HG02870 (cell line): Measurements from ENCODE around the gene CBS.
"Not testable (repeated sequence)": the region's sequence is repeated elsewhere in the genome, so short reads cannot be mapped to it uniquely, and the experiment has no call there.

Source experiments
- ATAC-seq: cut with Tn5 transposase; IDR thresholded peaks from one replicate; pipeline ENCODE4 v1.9.1; 2021; ENCODE audit warnings: mild to moderate bottlenecking, moderate library complexity; ENCODE audit not compliant: unreplicated experiment

CBS gene

DNA sequence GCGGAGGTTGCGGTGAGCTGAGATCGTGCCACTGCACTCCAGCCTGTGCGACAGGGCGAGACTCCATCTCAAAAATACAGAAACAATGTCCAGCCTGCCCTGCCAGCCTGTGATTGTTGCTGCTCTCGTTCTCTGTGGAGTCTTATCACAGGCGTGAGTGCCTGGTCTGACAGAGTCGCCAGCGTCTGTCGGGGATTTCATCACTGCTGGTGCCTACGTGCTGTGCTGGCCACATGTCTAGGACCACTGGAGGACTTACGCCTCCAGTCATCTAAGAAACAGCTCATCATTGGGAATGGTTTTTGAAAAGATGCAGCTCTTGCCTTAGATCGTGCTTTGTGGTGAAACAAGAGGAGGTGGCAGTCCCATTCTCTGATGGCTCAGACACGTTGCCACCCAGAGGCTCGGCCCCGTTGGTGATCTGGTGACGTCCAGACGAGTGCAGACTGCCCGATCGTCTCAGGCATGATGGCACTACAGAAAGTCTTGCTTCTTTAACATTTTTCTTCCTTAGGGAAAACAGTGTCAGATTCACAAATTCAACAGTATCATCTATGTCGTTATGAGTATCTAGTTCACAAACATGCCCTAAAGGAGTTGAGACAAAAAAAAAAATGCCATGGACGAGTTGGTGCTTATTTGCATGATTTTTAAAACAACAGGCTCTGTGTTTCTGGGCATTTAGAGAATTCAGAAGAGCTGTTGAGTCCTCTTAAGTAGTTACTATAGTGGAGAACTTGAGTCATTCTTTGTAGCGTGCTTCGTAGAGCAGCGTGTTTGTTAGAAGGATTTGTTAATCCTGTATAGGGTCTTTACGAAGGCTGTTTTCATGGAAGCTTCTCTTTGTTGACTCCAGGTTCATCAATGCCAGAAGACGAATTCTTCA lies 47.5 kb downstream of the CBS start:
- ATAC-seq: no peak

DNA sequence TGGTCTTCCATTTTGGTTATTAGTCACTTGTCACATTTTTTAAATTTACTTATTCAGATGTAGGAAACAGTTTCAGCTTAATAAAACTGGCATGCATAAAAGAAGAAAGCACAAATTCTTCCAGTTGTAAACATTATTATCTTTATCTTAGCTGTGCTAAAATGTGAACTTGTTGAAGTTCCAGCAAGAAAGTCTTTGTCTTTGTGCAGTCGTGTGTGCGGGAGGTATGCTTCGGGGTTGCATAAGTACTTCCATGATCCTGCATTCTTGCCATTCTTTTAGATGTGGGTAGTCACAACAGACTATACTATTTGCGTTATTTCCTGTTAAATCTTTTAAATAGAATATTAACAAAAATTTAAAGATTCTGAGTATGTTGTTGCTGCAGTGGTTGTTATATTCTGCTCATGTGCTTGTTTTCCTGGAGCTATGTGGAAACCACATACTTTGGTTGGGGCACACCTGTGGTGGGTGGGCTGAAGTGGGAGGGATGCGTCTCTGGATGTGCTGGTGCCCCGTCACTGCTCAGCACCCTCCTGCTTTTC lies 49.9 kb downstream of the CBS start:
- ATAC-seq: no peak

DNA sequence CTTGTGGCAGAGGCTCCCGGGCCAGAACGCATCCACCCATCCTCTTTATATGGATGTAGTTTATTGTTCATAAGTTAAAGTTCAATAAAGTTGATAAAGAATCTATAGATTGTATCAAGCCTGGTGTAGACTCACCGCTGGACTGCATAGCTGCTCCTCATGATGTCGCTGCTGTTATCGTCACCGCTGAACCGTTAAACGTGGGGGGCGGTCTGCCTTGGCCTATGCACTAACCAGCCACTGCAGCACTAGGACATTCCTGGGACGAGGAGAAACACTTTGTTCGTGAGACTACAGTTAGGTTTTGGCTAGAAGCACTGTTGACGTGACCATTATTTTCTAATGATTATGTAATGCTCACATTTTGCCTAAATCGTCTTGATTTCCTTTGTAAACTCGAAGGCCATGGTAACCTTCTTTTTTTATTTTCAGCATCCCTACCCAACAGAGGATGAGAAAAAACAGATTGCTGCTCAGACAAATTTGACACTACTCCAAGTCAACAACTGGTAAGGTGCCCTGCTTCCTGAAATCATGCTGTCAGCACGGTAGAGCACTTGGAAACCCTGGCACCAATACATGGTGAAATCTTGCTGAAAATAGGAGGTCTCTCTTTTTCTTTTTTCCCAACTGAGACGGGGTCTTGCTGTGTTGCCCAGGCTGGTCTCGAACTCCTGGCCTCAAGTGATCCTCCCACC lies 51.0 kb downstream of the CBS start:
- no peak for ATAC-seq

DNA sequence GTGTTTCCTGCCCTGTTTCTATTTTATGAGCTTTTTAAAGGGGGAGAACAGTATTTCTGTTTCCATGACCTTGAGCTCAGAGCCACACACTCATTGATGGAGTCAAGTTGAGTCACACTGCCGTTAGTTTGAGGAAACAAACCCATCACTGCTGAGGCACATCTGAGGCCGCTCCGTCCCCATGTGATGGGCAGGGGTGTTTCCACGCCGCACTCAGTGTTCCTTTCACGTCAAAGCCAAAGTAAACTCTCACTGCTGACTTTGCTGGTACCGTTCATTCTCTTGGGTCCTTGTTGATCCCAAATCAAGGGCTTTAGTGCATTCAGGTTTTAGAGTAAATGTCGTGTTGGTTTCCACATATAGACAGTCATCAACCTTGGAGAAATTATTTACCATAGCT lies 52.5 kb downstream of the CBS start:
- ATAC-seq: no peak

DNA sequence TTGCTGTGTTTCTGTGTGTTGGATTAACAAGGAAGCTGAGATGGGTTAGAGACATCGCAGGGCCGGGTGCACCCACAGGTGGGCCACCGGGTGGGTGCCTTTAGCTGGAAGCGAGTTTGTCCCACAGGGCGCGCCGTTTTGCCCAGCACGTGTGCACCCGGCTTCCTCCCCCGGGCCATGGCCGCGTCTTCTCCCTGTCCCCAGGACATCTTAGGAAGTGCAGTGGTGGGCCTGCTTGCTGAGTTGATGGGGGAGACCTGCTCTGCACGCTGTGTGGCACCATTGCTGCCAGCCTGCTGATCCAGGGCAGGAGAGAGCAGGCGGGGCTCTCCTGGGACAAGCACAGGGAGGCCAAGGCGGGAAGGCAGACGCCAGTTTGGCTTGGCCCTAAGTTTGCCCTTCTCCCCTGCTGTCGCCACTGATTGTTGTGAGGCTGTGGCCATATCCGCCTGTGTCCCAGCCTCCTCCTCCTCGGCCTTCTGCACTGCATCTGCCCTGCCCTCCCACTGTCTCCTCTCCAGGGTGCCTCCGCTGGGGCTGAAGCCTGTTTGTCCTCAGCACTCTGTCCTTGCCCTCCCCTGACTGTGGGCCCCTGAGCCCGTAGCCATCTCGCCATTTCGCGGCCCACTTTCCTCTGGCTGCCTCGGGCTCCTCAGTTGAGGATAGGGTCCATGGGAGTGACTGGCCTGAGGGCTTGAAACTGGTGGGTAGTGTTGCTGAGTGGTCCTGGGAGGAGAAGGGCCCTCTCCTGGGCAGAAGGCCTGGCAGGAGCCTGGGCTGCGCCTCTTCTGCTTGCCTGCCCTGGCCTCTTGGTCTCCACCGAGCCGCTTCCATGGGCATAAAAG lies 53.7 kb downstream of the CBS start:
- ATAC-seq: no peak

DNA sequence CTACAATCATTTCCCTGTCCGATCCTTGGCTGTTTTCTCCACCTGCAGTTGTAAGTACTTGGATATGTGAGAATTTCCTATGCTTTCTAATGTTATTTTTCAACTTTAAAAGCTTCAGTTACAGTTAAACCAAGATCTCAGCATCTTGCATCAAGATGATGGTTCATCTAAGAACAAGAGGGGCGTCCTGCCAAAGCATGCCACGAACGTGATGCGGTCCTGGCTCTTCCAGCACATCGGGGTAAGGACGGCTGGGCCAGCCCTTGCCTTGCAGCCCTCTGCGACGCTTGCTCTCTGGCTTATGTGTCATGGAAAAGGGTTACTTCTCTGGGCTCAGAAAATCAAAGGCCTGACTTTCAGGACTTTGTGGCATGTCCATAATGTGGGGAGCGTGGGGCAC lies 54.4 kb downstream of the CBS start:
- ATAC-seq: no peak

DNA sequence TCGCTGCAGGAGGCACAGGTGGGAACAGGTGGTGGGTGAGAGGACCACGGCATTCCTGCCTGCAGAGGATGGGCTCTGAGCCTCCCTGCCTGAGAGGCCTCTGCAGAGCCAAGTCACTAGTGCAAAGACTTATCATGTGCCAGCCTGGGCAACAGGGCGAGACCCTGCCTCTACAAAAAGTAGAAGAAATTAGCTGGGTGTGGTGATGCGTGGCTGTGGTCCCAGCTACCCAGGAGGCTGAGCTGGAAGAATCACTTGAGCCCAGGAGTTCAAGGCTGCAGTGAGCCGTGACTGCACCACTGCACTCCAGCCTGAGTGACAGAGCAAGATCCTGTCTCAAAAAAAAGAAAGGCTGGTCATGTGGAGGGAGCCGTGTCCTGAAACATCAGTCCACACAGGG lies 54.9 kb downstream of the CBS start:
- ATAC-seq: no peak

DNA sequence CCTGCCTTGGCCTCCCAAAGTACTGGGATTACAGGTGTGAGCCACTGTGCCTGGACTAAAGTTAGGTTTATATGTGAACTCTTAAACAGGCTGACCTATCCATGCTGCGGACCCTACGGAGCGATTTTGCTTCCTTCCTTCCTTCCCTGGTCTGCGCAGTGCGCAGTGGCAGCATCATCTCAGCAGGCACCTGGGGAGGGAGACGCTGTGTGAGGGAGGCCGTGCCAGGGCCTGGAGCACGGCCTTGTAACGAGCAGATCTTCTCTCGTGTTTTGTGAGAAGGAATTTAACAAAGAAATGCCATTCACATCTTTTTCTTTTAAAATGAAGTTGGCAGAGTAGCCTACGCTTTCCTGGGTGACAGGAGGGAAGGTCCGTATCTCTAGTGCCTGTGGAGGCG lies 55.5 kb downstream of the CBS start:
- ATAC-seq: no peak

DNA sequence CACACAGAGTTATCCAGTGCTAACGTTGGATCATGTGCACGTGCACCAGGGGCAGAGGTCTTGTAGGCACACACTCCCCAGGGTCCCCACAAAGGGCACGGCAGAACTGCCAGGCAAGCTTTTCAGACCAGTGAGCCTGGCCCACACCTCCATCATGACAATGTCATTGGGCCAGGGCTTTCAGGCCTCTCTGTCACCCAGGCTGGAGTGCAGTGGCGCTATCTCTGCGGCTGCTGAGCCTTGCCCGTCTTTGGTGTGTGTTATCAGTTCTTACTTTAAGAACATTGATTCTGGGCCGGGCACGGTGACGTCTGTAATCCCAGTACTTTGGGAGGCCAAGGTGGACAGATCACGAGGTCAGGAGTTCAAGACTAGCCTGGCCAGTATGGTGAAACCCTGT lies 57.1 kb downstream of the CBS start:
- ATAC-seq: no peak

DNA sequence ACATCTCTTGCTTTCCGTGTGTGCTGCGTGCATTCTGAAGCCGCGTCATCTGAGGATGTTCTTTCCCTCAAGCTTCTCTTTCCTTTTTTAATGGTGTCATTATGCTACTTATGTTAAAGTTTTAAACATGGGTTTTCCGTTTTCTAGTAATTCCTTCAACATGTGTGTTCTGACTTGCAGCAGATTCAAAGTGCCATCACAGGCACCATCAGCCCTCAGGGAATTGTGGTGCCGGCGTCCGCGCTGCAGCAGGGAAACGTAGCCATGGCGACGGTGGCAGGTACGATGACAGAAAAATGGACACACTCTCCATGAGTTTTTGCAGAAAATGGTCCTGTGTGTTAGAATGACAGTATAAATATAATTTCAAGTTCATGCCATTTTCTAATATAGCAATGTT lies 58.9 kb downstream of the CBS start:
- no peak for ATAC-seq

DNA sequence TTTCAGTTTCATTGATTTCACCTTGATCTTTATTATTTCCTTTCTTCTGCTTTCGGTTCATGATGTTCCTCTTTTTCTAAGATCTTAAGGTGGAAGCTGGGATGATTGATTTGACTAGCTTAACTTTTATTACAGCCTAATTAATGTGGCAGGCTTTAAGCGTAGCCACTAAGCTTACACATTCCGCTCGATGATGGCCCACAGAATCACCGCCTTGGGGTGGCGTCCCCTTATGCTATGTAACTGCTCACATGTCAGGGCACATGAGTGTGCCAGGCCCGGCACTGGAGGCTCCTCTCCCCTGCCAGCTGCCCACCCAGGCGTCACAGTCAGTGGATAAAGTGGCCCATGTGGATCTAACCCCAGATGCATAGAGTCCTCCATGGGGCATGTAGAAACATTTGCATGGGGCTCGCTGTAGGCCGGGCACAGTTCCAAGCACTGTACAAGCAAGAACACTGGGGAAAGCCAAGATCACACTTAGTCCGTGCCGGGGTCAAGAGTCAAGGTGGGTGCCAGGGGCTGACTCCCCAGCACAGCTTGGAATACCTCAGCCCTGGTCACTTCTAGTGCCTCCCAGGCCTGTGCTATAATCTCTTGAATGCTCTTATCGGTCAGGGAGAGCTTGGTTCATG lies 59.6 kb downstream of the CBS start:
- no peak for ATAC-seq

DNA sequence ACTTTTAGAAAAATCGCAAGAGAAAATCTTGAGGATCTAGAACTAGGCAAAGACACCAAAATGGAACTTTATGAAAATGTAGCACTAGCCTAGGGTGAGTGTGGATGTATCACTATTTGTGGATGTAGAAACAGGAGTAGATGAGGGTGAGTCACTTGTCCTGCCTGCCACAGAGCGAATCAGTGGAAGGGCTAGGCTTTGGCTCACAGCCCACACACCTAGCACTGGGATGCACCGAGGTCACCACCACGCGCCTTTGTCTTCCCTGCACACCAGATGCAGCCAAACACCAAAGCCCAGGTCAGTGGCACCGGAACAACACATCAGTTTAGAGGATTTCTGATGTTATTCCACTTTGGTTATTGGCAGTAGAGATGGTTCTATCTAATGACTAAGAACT lies 63.0 kb downstream of the CBS start:
- ATAC-seq: no peak

DNA sequence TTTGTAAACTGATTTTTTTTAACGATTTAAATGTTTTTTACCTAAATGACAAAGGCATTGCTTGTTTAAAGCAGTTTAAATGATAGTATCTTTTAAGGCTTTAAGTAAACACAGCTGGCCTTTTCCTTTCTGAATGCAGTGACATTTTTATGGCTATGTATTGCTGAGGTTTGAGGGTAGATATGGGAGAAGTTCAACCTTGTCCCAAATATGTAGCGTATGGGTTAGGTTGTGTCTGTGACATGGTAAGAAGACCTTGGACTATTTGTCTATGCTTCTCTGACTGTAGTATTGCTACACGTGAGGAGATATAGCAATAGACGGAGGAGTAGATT lies 68.8 kb downstream of the CBS start:
- ATAC-seq: no peak

DNA sequence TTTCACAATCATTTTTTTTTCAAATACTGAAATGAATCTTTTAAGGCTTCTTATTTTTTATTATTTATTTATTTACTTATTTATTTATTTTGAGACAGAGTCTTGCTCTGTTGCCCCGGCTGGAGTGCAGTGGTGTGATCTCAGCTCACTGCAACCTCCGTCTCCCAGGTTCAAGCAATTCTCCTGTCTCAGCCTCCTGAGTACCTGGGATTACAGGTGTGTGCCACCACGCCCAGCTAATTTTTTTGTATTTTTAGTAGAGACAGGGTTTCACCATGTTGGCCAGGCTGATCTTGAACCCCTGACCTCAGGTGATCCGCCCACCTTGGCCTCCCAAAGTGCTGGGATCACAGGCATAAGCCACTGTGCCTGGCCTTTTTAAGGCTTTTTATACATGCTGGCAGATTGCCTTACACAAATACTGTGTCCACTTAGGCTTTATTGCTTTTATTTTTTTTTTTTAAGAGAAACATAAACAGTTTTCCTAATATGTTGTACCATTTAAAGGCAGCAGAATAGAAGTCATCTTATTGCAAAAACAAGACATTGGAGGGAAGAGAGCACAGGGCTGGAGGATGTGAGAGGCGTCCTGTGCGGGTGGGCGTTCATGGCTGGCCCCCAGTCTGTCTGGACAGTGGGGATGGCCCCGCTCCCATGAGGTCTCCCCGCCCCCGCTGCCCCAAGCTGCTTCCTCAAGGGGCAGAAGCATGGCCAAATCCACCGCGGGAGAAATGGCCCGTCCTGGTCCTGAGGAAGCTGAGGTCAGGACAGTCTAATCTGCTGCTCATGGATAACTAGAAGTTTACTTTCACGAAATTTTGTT lies 69.4 kb downstream of the CBS start:
- ATAC-seq: not testable (repeated sequence)

DNA sequence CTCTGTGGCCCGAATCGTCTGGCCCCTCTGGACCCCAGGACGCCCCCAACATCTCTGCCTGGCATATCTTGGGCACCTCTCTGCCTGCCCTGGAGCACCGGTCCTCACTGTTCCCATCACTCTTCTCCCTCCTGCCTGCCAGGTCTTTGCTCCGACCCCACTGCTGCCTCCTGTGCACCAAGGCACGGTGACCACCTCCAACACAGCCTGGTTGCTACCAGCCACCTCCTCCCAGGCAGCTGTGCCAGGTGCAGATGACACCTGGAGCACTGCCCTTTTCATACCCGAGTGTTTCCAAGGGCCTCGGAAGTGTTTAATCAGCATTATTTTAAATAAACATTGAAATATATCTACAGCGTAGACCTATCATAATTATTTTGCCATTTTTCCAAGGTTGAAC lies 70.0 kb downstream of the CBS start:
- no peak for ATAC-seq

DNA sequence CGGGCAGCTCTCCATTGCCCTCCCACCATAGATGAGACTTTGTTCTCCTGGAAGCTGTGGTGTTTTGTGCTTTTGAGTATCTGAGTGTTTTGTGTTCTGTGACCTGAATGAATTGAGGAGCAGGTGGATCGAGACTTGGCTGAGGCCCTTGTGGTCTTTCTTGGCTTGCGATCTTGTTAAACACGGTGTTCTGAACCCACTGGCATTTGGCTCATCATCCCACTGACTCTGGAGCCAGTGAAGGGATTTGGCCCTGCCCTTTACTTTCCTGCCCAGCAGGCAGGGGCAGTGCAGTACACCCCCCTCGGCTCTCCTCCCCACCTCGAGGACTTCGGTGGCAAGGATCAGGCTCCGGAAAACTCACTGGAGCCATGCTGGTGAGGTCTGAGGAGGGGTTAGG lies 70.7 kb downstream of the CBS start:
- no peak for ATAC-seq
